Measurements from ENCODE around the gene UFD1. TPM values are rescaled to one million over a fixed set of nuclear protein-coding genes. Genes with fewer than 3 reads are reported as not detected.

Gene UFD1
- polyA plus RNA-seq, 1 experiment, result 135 TPM

GRCh38 chr22:19522881-19523239 lies 43.9 kb upstream of the UFD1 start:
- DNase-seq (ENCODE audit: low read depth), result no peak
- CTCF ChIA-PET, result interaction anchor here (0.7 kb wide), 1 partner anchor 30 kb away, joined by 3 read pairs; no protein-coding TSS in a partner anchor
- Histone ChIP-seq H3K36me3 (ENCODE audit: control insufficient read depth, insufficient read depth, low read length) (no peaks in the 10 kb centered on the region; the same call in 1 of the 2 replicates), H3K4me3 (ENCODE audit: low read depth, low read length) (no peak overlapping the region; the same call in 1 of the 2 replicates), H3K27me3 (ENCODE audit: control insufficient read depth, insufficient read depth, low read length) (peaks cover 2% of the 10 kb centered on the region; the same call in 1 of the 2 replicates)
- TF ChIP-seq, protein P1, sequence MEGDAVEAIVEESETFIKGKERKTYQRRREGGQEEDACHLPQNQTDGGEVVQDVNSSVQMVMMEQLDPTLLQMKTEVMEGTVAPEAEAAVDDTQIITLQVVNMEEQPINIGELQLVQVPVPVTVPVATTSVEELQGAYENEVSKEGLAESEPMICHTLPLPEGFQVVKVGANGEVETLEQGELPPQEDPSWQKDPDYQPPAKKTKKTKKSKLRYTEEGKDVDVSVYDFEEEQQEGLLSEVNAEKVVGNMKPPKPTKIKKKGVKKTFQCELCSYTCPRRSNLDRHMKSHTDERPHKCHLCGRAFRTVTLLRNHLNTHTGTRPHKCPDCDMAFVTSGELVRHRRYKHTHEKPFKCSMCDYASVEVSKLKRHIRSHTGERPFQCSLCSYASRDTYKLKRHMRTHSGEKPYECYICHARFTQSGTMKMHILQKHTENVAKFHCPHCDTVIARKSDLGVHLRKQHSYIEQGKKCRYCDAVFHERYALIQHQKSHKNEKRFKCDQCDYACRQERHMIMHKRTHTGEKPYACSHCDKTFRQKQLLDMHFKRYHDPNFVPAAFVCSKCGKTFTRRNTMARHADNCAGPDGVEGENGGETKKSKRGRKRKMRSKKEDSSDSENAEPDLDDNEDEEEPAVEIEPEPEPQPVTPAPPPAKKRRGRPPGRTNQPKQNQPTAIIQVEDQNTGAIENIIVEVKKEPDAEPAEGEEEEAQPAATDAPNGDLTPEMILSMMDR (IDR thresholded peaks at IDR 0.05; ENCODE audit: insufficient read depth, low read depth, low read length), result no peak
- POLR2A ChIA-PET, result no interaction called here

GRCh38 chr22:19522190-19522880 lies 43.3 kb upstream of the UFD1 start:
- no peaks in the 10 kb centered on the region; the same call in 1 of the 2 replicates for H3K36me3 ChIP-seq (ENCODE audit: control insufficient read depth, insufficient read depth, low read length)
- no peak overlapping the region for H3K4me3 ChIP-seq (ENCODE audit: low read depth, low read length)
- no peak for DNase-seq (ENCODE audit: low read depth)
- TF ChIP-seq, protein P1 (IDR thresholded peaks at IDR 0.05; ENCODE audit: insufficient read depth, low read depth, low read length), result no peak
- CTCF ChIA-PET, result interaction anchor here (0.7 to 1.0 kb wide), 2 partner anchors 14 to 44 kb away, joined by 3 read pairs; no protein-coding TSS in a partner anchor
- peaks cover 2% of the 10 kb centered on the region; the same call in 1 of the 2 replicates for H3K27me3 ChIP-seq (ENCODE audit: control insufficient read depth, insufficient read depth, low read length)
- POLR2A ChIA-PET, result no interaction called here

GRCh38 chr22:19520566-19521305 lies 41.7 kb upstream of the UFD1 start:
- POLR2A ChIA-PET, result no interaction called here
- CTCF ChIA-PET, result interaction anchor here (0.7 kb wide), 1 partner anchor 124 kb away, joined by 3 read pairs; no protein-coding TSS in a partner anchor
- TF ChIP-seq, protein P1 (IDR thresholded peaks at IDR 0.05; ENCODE audit: insufficient read depth, low read depth, low read length), result no peak

DNA sequence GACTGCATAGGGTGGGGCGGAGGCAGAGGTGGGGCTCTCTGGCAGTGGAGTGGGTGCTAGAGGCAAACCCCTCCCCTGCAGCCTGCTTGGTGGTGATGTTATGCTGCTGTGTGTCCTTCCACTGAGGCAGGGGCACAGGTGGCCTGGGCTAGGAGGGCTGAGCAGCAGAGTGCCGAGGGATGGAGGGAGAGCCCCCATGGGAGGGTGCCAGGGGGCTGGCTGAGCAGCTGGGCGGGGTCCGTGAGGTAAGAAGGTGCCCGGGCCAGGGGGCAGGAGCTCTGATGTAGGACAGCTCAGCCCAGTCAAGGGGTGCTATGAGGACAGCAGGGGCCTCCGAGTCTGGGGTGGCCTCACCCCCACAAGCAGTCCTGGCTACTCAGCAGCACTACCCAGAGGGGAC lies 41.0 kb upstream of the UFD1 start:
- Histone ChIP-seq H3K4me3 (ENCODE audit: low read depth, low read length) (no peak overlapping the region), H3K36me3 (ENCODE audit: control insufficient read depth, insufficient read depth, low read length) (peaks cover 3% of the 10 kb centered on the region; the same call in 1 of the 2 replicates), H3K27me3 (ENCODE audit: control insufficient read depth, insufficient read depth, low read length) (peaks cover 2% of the 10 kb centered on the region; the same call in 1 of the 2 replicates)
- ChIA-PET CTCF (no interaction called here), POLR2A (no interaction called here)
- TF ChIP-seq, protein P1 (IDR thresholded peaks at IDR 0.05; ENCODE audit: insufficient read depth, low read depth, low read length), result no peak
- DNase-seq (ENCODE audit: low read depth), result no peak

More at GRCh38 chr22:19520566-19521305, 41.7 kb upstream of the UFD1 start:
- H3K36me3 ChIP-seq (ENCODE audit: control insufficient read depth, insufficient read depth, low read length), result peaks cover 3% of the 10 kb centered on the region; the same call in 1 of the 2 replicates
- H3K4me3 ChIP-seq (ENCODE audit: low read depth, low read length), result no peak overlapping the region
- peaks cover 2% of the 10 kb centered on the region; the same call in 1 of the 2 replicates for H3K27me3 ChIP-seq (ENCODE audit: control insufficient read depth, insufficient read depth, low read length)
- DNase-seq (ENCODE audit: low read depth), result no peak
